ENCODE data around the gene TFEB. TPM values are rescaled to one million over a fixed set of nuclear protein-coding genes. Genes with fewer than 3 reads are reported as not detected.

TFEB gene
- total and polyA plus RNA-seq, 9 donors = 2.8 to 14.9 (median 8.8) TPM

- Histone ChIP-seq H3K36me3 (no peaks in the 10 kb centered on the region), H3K27me3 (no peaks in the 10 kb centered on the region), H3K4me1 (ENCODE audit: insufficient read depth) (peaks cover 1% of the 10 kb centered on the region), H3K9me3 (no peaks in the 10 kb centered on the region), H3K4me3 (no peak overlapping the region), H3K27ac (no peak overlapping the region)
- no peak for DNase-seq
- intact Hi-C loops (cut with DNase I) = no loop called here
- WGBS, 3 donors = 79 to 87% (median 83%) methylated on average over 1 of the region's 1 CpG
- TF ChIP-seq, protein P1, sequence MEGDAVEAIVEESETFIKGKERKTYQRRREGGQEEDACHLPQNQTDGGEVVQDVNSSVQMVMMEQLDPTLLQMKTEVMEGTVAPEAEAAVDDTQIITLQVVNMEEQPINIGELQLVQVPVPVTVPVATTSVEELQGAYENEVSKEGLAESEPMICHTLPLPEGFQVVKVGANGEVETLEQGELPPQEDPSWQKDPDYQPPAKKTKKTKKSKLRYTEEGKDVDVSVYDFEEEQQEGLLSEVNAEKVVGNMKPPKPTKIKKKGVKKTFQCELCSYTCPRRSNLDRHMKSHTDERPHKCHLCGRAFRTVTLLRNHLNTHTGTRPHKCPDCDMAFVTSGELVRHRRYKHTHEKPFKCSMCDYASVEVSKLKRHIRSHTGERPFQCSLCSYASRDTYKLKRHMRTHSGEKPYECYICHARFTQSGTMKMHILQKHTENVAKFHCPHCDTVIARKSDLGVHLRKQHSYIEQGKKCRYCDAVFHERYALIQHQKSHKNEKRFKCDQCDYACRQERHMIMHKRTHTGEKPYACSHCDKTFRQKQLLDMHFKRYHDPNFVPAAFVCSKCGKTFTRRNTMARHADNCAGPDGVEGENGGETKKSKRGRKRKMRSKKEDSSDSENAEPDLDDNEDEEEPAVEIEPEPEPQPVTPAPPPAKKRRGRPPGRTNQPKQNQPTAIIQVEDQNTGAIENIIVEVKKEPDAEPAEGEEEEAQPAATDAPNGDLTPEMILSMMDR (IDR thresholded peaks at IDR 0.05) = no peak
- no peak for TF ChIP-seq EP300 (IDR thresholded peaks at IDR 0.05)
- no peak for TF ChIP-seq POLR2A (IDR thresholded peaks at IDR 0.05)
These were observed 18.0 kb downstream of the TFEB start for GRCh38 chr6:41717392-41717736.

- TF ChIP-seq, protein P1 (IDR thresholded peaks at IDR 0.05) = no peak
- TF ChIP-seq EP300 (IDR thresholded peaks at IDR 0.05) (no peak), POLR2A (IDR thresholded peaks at IDR 0.05) (no peak)
- peaks cover 1% of the 10 kb centered on the region for H3K4me1 ChIP-seq (ENCODE audit: insufficient read depth)
- intact Hi-C loops (cut with DNase I) = no loop called here
These were observed 18.7 kb downstream of the TFEB start for GRCh38 chr6:41716516-41717391.

DNA sequence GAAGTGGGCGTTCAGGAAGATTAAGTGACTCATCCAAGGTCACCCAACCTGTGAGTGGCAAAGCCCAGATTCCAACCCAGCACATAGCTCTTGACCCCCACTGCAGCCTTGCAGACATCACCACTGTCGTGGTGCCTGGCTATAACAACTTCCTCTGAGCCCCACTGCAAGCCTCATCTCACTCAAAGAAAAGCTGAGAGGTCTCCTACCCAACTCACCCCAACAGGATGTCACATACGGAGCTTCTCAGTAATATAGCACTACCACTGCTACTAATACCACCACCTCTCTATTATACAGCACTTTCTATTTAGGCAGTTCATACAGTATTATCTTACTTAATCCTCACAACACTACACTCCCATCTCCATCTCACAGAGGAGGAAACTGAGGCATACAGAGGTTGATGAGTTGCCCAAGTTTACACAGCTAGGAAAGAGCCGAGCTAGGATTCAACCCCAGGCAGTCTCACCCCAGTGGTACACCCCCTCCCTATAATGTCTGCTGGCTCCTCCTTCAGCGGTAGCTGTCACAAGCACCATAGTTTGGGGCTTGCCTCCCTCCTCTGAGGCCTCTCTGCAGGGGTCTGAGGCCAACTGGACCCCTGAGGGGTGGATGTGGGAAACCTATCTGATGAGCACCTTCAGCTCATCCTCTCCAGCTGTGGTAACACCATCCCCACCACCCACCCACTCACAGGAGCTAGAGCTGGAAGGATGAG lies 19.5 kb downstream of the TFEB start:
- no peak for DNase-seq
- H3K4me1 ChIP-seq (ENCODE audit: insufficient read depth) = peaks cover 1% of the 10 kb centered on the region
- no peaks in the 10 kb centered on the region for H3K27me3 ChIP-seq
- WGBS, 3 donors = 79 to 90% (median 87%) methylated on average over 5 of the region's 5 CpGs
- no peak overlapping the region for H3K27ac ChIP-seq
- no peak overlapping the region for H3K4me3 ChIP-seq
- intact Hi-C loops (cut with DNase I) = no loop called here
- TF ChIP-seq, protein P1 (IDR thresholded peaks at IDR 0.05) = no peak
- TF ChIP-seq POLR2A (IDR thresholded peaks at IDR 0.05) (no peak), EP300 (IDR thresholded peaks at IDR 0.05) (no peak)
- no peaks in the 10 kb centered on the region for H3K9me3 ChIP-seq
- no peaks in the 10 kb centered on the region for H3K36me3 ChIP-seq

More at GRCh38 chr6:41716516-41717391, 18.7 kb downstream of the TFEB start:
- Histone ChIP-seq H3K36me3 (no peaks in the 10 kb centered on the region), H3K4me3 (no peak overlapping the region), H3K27ac (no peak overlapping the region), H3K27me3 (no peaks in the 10 kb centered on the region), H3K9me3 (no peaks in the 10 kb centered on the region)
- no peak for DNase-seq
- 85 to 87% (median 85%) methylated on average over 11 of the region's 11 CpGs for WGBS, 3 donors

DNA sequence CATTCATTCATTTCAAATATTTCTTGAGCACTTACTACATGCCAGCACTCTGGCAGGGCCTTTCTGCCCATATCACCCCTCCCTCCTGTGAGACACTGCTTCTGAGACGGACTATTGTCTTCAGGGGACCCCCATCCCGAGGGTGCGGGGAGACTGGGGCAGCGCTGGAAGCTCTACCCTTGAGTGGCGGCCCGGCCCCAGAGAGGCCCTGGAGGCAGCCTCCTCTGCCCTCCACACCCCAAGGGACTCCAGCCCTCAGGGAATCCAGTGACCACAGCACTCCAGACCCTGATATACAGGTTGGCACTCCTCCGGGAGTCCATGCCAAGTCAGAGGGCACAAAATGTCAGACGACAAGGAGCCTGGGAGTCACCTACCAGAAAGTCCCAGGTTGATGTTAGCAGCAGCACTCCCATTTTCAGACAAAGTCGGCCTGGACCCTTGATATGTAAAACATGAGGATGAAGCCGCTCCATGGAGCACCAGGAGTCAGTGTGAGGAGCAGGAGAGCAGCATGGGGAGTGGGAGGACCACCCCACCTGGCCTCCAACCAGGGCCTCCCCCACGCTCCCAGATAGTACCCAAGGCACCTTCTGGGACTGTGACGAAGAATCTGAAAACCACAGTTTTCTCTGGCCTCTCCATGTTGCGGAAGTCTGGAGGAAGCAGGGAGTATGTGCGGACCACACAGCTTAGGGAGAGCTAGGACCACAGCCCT lies 20.7 kb downstream of the TFEB start:
- 87 to 92% (median 87%) methylated on average over 14 of the region's 14 CpGs for WGBS, 3 donors
- Histone ChIP-seq H3K4me1 (ENCODE audit: insufficient read depth) (peaks cover 1% of the 10 kb centered on the region), H3K27me3 (no peaks in the 10 kb centered on the region), H3K4me3 (no peak overlapping the region), H3K27ac (no peak overlapping the region), H3K36me3 (no peaks in the 10 kb centered on the region), H3K9me3 (no peaks in the 10 kb centered on the region)
- intact Hi-C loops (cut with DNase I) = no loop called here
- no peak for DNase-seq
- TF ChIP-seq, protein P1 (IDR thresholded peaks at IDR 0.05) = no peak
- no peak for TF ChIP-seq EP300 (IDR thresholded peaks at IDR 0.05)
- TF ChIP-seq POLR2A (IDR thresholded peaks at IDR 0.05) = no peak

All from ovary (tissue), 9 donors.